Loucy (cell line): ENCODE results near the gene SLC25A21.

Experiments used
- H2AFZ ChIP-seq: fragments of 200-600 bp; sonication (generic); 2 replicates; pipeline ENCODE4 v1.6.0; 2016; ENCODE audit warnings: antibody characterized with exemption, mild to moderate bottlenecking, low read length, moderate library complexity
- H3F3A ChIP-seq: fragments of 200-600 bp; 2 replicates; pipeline ENCODE4 v1.6.0; 2016; ENCODE audit warnings: antibody characterized with exemption, low read depth, mild to moderate bottlenecking
- H3K27me3 ChIP-seq: fragments of 200-600 bp; sonication (generic); 2 replicates; pipeline ENCODE4 v1.6.1; 2014; ENCODE audit warnings: low read length, mild to moderate bottlenecking; ENCODE audit not compliant: insufficient read depth, poor library complexity, severe bottlenecking
- H3K36me3 ChIP-seq: fragments of 200-600 bp; sonication (generic); 2 replicates; pipeline ENCODE4 v1.6.1; 2016; ENCODE audit warnings: low read length; ENCODE audit not compliant: insufficient read depth
- H3K4me1 ChIP-seq: fragments of 200-600 bp; sonication (generic); 2 replicates; pipeline ENCODE4 v1.5.1; 2014; ENCODE audit warnings: low read length, mild to moderate bottlenecking; ENCODE audit not compliant: insufficient read depth, poor library complexity, severe bottlenecking
- H3K4me2 ChIP-seq: fragments of 200-600 bp; sonication (generic); 2 replicates; pipeline ENCODE4 v1.6.0; 2014; ENCODE audit warnings: antibody characterized with exemption, low read length, low read depth, mild to moderate bottlenecking; ENCODE audit not compliant: poor library complexity, severe bottlenecking
- H3K4me3 ChIP-seq: fragments of 200-600 bp; sonication (generic); 2 replicates; pipeline ENCODE4 v1.5.1; 2014; ENCODE audit warnings: low read length, mild to moderate bottlenecking, mixed read lengths; ENCODE audit not compliant: poor library complexity, severe bottlenecking
- H3K79me2 ChIP-seq: fragments of 200-600 bp; sonication (generic); 2 replicates; pipeline ENCODE4 v1.6.1; 2014; ENCODE audit warnings: low read length; ENCODE audit not compliant: insufficient read depth
- H3K9ac ChIP-seq: fragments of 200-600 bp; sonication (generic); 2 replicates; pipeline ENCODE4 v1.6.0; 2014; ENCODE audit warnings: mild to moderate bottlenecking, low read depth, low read length, moderate library complexity; ENCODE audit not compliant: poor library complexity, severe bottlenecking
- H3K9me2 ChIP-seq: fragments of 200-600 bp; sonication (generic); replicated peaks from 2 replicates; pipeline ENCODE4 v1.6.1; 2016; ENCODE audit warnings: low read depth, low read length, mixed read lengths
- H3K9me3 ChIP-seq: fragments of 200-600 bp; sonication (generic); 2 replicates; pipeline ENCODE4 v1.6.1; 2014; ENCODE audit warnings: mild to moderate bottlenecking, antibody characterized with exemption, low read length, low read depth; ENCODE audit not compliant: insufficient read depth
- H4K20me1 ChIP-seq: fragments of 200-600 bp; sonication (generic); 2 replicates; pipeline ENCODE4 v1.6.0; 2014; ENCODE audit warnings: antibody characterized with exemption, low read length, mild to moderate bottlenecking; ENCODE audit not compliant: insufficient read depth, poor library complexity, severe bottlenecking
- EZH2phosphoT487 ChIP-seq: fragments of 200-600 bp; IDR thresholded peaks from 2 replicates; pipeline ENCODE4 v1.6.1; 2018; ENCODE audit warnings: antibody characterized with exemption, mild to moderate bottlenecking, moderate library complexity, borderline replicate concordance
- TF ChIP-seq, protein P1 (sequence below): fragments of 200-600 bp; sonication (generic); conservative IDR thresholded peaks from 2 replicates; pipeline ENCODE4 v1.5.1; 2014; ENCODE audit warnings: mild to moderate bottlenecking, antibody characterized with exemption, low read length

The SLC25A21 gene

DNA sequence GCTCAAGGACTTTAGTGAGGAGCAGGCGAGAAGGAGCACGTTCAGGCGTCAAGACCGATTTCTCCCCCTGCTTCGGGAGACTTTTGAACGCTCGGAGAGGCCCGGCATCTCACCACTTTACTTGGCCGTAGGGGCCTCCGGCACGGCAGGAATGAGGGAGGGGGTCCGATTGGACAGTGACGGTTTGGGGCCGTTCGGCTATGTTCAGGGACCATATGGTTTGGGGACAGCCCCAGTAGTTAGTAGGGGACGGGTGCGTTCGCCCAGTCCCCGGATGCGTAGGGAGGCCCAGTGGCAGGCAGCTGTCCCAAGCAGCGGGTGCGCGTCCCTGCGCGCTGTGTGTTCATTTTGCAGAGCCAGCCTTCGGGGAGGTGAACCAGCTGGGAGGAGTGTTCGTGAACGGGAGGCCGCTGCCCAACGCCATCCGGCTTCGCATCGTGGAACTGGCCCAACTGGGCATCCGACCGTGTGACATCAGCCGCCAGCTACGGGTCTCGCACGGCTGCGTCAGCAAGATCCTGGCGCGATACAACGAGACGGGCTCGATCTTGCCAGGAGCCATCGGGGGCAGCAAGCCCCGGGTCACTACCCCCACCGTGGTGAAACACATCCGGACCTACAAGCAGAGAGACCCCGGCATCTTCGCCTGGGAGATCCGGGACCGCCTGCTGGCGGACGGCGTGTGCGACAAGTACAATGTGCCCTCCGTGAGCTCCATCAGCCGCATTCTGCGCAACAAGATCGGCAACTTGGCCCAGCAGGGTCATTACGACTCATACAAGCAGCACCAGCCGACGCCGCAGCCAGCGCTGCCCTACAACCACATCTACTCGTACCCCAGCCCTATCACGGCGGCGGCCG, 509.6 kb downstream of the SLC25A21 start:
- H3K79me2 ChIP-seq = no peaks in the 10 kb centered on the region
- H3K4me1 ChIP-seq = no peaks in the 10 kb centered on the region
- H3F3A ChIP-seq = no peaks in the 10 kb centered on the region
- H3K9me2 ChIP-seq = no peaks in the 10 kb centered on the region
- H3K4me3 ChIP-seq = no peak overlapping the region
- H4K20me1 ChIP-seq = no peaks in the 10 kb centered on the region
- no peaks in the 10 kb centered on the region for H3K9me3 ChIP-seq
- no peak for TF ChIP-seq EZH2phosphoT487
- TF ChIP-seq, protein P1, sequence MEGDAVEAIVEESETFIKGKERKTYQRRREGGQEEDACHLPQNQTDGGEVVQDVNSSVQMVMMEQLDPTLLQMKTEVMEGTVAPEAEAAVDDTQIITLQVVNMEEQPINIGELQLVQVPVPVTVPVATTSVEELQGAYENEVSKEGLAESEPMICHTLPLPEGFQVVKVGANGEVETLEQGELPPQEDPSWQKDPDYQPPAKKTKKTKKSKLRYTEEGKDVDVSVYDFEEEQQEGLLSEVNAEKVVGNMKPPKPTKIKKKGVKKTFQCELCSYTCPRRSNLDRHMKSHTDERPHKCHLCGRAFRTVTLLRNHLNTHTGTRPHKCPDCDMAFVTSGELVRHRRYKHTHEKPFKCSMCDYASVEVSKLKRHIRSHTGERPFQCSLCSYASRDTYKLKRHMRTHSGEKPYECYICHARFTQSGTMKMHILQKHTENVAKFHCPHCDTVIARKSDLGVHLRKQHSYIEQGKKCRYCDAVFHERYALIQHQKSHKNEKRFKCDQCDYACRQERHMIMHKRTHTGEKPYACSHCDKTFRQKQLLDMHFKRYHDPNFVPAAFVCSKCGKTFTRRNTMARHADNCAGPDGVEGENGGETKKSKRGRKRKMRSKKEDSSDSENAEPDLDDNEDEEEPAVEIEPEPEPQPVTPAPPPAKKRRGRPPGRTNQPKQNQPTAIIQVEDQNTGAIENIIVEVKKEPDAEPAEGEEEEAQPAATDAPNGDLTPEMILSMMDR = no peak
- no peak overlapping the region for H3K4me2 ChIP-seq
- H3K36me3 ChIP-seq = no peaks in the 10 kb centered on the region
- no peaks in the 10 kb centered on the region for H3K27me3 ChIP-seq
- H3K9ac ChIP-seq = no peak overlapping the region
- H2AFZ ChIP-seq = no peak overlapping the region

DNA sequence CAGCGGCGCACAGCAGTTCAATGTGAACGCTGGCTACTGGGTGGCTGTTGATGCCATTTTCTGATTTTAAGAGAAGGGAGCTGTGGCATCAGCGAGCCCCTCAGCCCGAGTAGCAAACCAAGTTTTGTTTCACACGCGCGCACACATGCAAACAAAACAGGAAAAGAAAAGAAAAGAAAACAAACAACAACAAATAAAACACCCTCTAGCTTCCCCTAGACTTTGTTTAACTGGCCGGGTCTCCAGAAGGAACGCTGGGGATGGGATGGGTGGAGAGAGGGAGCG, 510.2 kb downstream of the SLC25A21 start:
- H2AFZ ChIP-seq = no peak overlapping the region
- H3K9ac ChIP-seq = no peak overlapping the region
- H3K9me3 ChIP-seq = no peaks in the 10 kb centered on the region
- H3K36me3 ChIP-seq = no peaks in the 10 kb centered on the region
- no peaks in the 10 kb centered on the region for H3K79me2 ChIP-seq
- H3K4me3 ChIP-seq = no peak overlapping the region
- no peaks in the 10 kb centered on the region for H3K27me3 ChIP-seq
- no peaks in the 10 kb centered on the region for H3K9me2 ChIP-seq
- no peaks in the 10 kb centered on the region for H4K20me1 ChIP-seq
- no peak overlapping the region for H3K4me2 ChIP-seq
- no peaks in the 10 kb centered on the region for H3K4me1 ChIP-seq
- TF ChIP-seq, protein P1 = no peak
- H3F3A ChIP-seq = no peaks in the 10 kb centered on the region

DNA sequence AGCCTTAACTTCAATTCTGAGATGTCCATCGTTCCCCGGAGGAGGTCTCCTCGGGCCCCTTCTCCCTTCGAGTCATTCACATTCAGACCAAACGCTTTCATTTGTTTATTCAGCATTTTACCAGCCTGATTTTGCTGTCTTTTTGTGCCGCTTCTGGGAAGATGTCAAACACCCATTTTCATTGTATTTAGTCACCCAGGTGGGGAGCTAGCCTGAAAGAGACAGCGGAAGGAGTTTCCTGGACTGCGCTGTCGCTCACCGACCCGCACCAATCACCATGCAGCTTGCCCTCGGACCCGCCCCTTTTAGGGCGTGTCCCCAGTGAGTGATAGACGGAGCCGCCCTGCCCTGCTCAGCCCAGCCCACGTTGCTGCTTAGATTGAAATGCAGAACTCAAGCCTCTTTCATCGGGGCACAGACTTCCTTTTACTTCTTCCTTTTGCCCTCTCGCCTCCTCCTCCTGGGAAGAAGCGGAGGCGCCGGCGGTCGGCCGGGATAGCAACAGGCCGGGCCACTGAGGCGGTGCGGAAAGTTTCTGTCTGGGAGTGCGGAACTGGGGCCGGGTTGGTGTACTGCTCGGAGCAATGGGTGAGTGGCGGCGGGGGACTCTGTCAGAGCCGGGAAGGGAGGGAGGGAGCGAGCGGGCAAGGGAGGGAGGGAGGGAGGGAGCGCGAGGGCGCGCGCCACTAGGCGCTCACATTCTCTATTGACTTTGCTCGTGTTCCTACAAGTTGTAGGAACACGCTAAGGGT, 510.7 kb downstream of the SLC25A21 start, which contains the start of gene PAX9:
Gene PAX9 (plus strand): TSS at position 355 of the 752 bp plus-strand sequence. CDS start 230 bp downstream, at position 585.
- no peak within 1 kb of the TSS for H3K4me3 ChIP-seq

More for the DNA sequence above, 510.7 kb downstream of the SLC25A21 start, which contains the start of gene PAX9:
- Histone ChIP-seq H3K4me2 (no peak within 1 kb of the TSS), H2AFZ (no peak within 1 kb of the TSS), H3F3A (no peaks in the 10 kb centered on the region), H4K20me1 (no peaks in the 10 kb centered on the region), H3K79me2 (no peaks in the 10 kb centered on the region), H3K9me3 (no peaks in the 10 kb centered on the region), H3K9me2 (no peaks in the 10 kb centered on the region), H3K36me3 (no peaks in the 10 kb centered on the region), H3K9ac (no peak within 1 kb of the TSS), H3K27me3 (no peaks in the 10 kb centered on the region), H3K4me1 (no peaks in the 10 kb centered on the region)
- TF ChIP-seq EZH2phosphoT487 = no peak
- TF ChIP-seq, protein P1 = no peak
